HG03039 (cell line): Measurements from ENCODE around the gene RNASET2.
"Not testable (repeated sequence)": the region's sequence is repeated elsewhere in the genome, so short reads cannot be mapped to it uniquely, and the experiment has no call there.

Experiments used
- ATAC-seq: cut with Tn5 transposase; IDR thresholded peaks from one replicate; pipeline ENCODE4 v1.9.1; 2021; ENCODE audit warnings: mild to moderate bottlenecking, moderate library complexity; ENCODE audit not compliant: unreplicated experiment

RNASET2 gene

GRCh38 chr6:166928644-166929541, 27.5 kb downstream of the RNASET2 start:
- no peak for ATAC-seq

- no peak for ATAC-seq
Observed at GRCh38 chr6:166927935-166928643, 28.3 kb downstream of the RNASET2 start.

- ATAC-seq, result no peak
Observed at GRCh38 chr6:166927240-166927934, 29.0 kb downstream of the RNASET2 start.

GRCh38 chr6:166926748-166927147, 29.6 kb downstream of the RNASET2 start:
- no peak for ATAC-seq

- ATAC-seq, result no peak
Observed at GRCh38 chr6:166925141-166925996, 31.0 kb downstream of the RNASET2 start.

GRCh38 chr6:166924531-166924930, 31.8 kb downstream of the RNASET2 start:
- ATAC-seq, result no peak

GRCh38 chr6:166922937-166923336, 33.4 kb downstream of the RNASET2 start:
- ATAC-seq, result no peak

- no peak for ATAC-seq
Observed at GRCh38 chr6:166921570-166921969, 34.8 kb downstream of the RNASET2 start.

GRCh38 chr6:166916824-166917223, 39.5 kb downstream of the RNASET2 start:
- no peak for ATAC-seq

GRCh38 chr6:166915484-166915883, 40.9 kb downstream of the RNASET2 start:
- not testable (repeated sequence) for ATAC-seq

- not testable (repeated sequence) for ATAC-seq
Observed at GRCh38 chr6:166914952-166915351, 41.4 kb downstream of the RNASET2 start.

- ATAC-seq, result no peak
Observed at GRCh38 chr6:166911248-166911677, 45.1 kb downstream of the RNASET2 start.

GRCh38 chr6:166910601-166911000, 45.7 kb downstream of the RNASET2 start:
- ATAC-seq, result no peak

- no peak for ATAC-seq
Observed at GRCh38 chr6:166908811-166909210, 47.5 kb downstream of the RNASET2 start.

GRCh38 chr6:166907871-166908806, 48.2 kb downstream of the RNASET2 start:
- ATAC-seq, result no peak

- ATAC-seq, result peak; percentile 71
Observed at GRCh38 chr6:166907373-166907841, 48.9 kb downstream of the RNASET2 start.

GRCh38 chr6:166906376-166907044, 49.8 kb downstream of the RNASET2 start:
- ATAC-seq, result no peak

GRCh38 chr6:166905505-166906134, 50.7 kb downstream of the RNASET2 start:
- no peak for ATAC-seq
